Measurements from ENCODE around the gene MCM10.

- TF ChIP-seq REST (IDR thresholded peaks at IDR 0.05; ENCODE audit: borderline replicate concordance) (no peak), POLR2AphosphoS5 (IDR thresholded peaks at IDR 0.05) (no peak), EP300 (conservative IDR thresholded peaks at IDR 0.05; ENCODE audit: poor library complexity, severe bottlenecking) (no peak)
Measured at GRCh38 chr10:13224210-13224995, 63.0 kb downstream of the MCM10 start.

Measured in neural cell (in vitro differentiated cells).